Measurements from ENCODE around the gene ADAP2. TPM values are rescaled to one million over a fixed set of nuclear protein-coding genes. Genes with fewer than 3 reads are reported as not detected.

The ADAP2 gene
- total RNA-seq, 1 donor from 2014 or later: 0.89 TPM

GRCh38 chr17:30920683-30921543 lies 832 bp upstream of the ADAP2 start:
- H3K79me2 ChIP-seq (ENCODE audit: insufficient read depth, low read length): no peaks in the 10 kb centered on the region
- peaks cover 29% of the 10 kb centered on the region for H3K27me3 ChIP-seq (ENCODE audit: insufficient read depth, low read length)
- no peaks in the 10 kb centered on the region for H3K36me3 ChIP-seq (ENCODE audit: insufficient read depth, low read length)
- no peak for DNase-seq (ENCODE audit: low read depth)
- H4K20me1 ChIP-seq (ENCODE audit: insufficient read depth, low read length): no peaks in the 10 kb centered on the region
- peak overlapping the region; percentile 49 for H2AFZ ChIP-seq (ENCODE audit: low read depth, low read length)
- no peak overlapping the region for H3K9ac ChIP-seq (ENCODE audit: low read length)
- H3K4me3 ChIP-seq (ENCODE audit: insufficient read depth, low read depth, low read length): no peak overlapping the region
- H3K27ac ChIP-seq (ENCODE audit: low read depth, low read length): no peak overlapping the region
- H3K27me3 Mint-ChIP-seq (ENCODE audit: low read depth, unreplicated experiment): peaks cover 41% of the 10 kb centered on the region
- peaks cover 2% of the 10 kb centered on the region for H3K4me1 Mint-ChIP-seq (ENCODE audit: low read depth, unreplicated experiment)
- H3K4me1 ChIP-seq (ENCODE audit: insufficient read depth, low read length): peaks cover 14% of the 10 kb centered on the region
- H3K36me3 Mint-ChIP-seq (ENCODE audit: low read depth, unreplicated experiment): peaks cover 3% of the 10 kb centered on the region
- H3K9me3 Mint-ChIP-seq (ENCODE audit: unreplicated experiment): no peaks in the 10 kb centered on the region
- no peak for TF ChIP-seq CTCF (IDR thresholded peaks at IDR 0.05; ENCODE audit: insufficient read depth, low read depth, low read length)
- TF ChIP-seq EZH2 (IDR thresholded peaks at IDR 0.05; ENCODE audit: insufficient read depth, low read length): no peak
- no peak overlapping the region for H3K27ac Mint-ChIP-seq (ENCODE audit: unreplicated experiment)
- no peak for FAIRE-seq
- peak overlapping the region; percentile 75 for H3K4me2 ChIP-seq (ENCODE audit: low read length)
- H3K9me3 ChIP-seq (ENCODE audit: insufficient read depth, low read depth, low read length): no peaks in the 10 kb centered on the region
- H3K4me3 Mint-ChIP-seq (ENCODE audit: unreplicated experiment): peak overlapping the region; percentile 67

- peaks cover 27% of the 10 kb centered on the region for H3K27me3 ChIP-seq (ENCODE audit: insufficient read depth, low read length)
- TF ChIP-seq EZH2 (IDR thresholded peaks at IDR 0.05; ENCODE audit: insufficient read depth, low read length): peak; percentile 87
- no peak for TF ChIP-seq CTCF (IDR thresholded peaks at IDR 0.05; ENCODE audit: insufficient read depth, low read depth, low read length)
- Mint-ChIP-seq H3K9me3 (ENCODE audit: unreplicated experiment) (no peaks in the 10 kb centered on the region), H3K27ac (ENCODE audit: unreplicated experiment) (no peak overlapping the region), H3K4me1 (ENCODE audit: low read depth, unreplicated experiment) (peaks cover 2% of the 10 kb centered on the region), H3K27me3 (ENCODE audit: low read depth, unreplicated experiment) (peaks cover 50% of the 10 kb centered on the region), H3K36me3 (ENCODE audit: low read depth, unreplicated experiment) (peaks cover 3% of the 10 kb centered on the region), H3K4me3 (ENCODE audit: unreplicated experiment) (peak overlapping the region; percentile 77)
- peaks cover 14% of the 10 kb centered on the region for H3K4me1 ChIP-seq (ENCODE audit: insufficient read depth, low read length)
- no peak for FAIRE-seq
- H3K4me2 ChIP-seq (ENCODE audit: low read length): peak overlapping the region; percentile 75
- no peaks in the 10 kb centered on the region for H4K20me1 ChIP-seq (ENCODE audit: insufficient read depth, low read length)
- H2AFZ ChIP-seq (ENCODE audit: low read depth, low read length): peak overlapping the region; percentile 62
- no peak overlapping the region for H3K9ac ChIP-seq (ENCODE audit: low read length)
- H3K4me3 ChIP-seq (ENCODE audit: insufficient read depth, low read depth, low read length): no peak overlapping the region
- H3K79me2 ChIP-seq (ENCODE audit: insufficient read depth, low read length): no peaks in the 10 kb centered on the region
- H3K36me3 ChIP-seq (ENCODE audit: insufficient read depth, low read length): no peaks in the 10 kb centered on the region
- H3K9me3 ChIP-seq (ENCODE audit: insufficient read depth, low read depth, low read length): no peaks in the 10 kb centered on the region
- DNase-seq (ENCODE audit: low read depth): no peak
- no peak overlapping the region for H3K27ac ChIP-seq (ENCODE audit: low read depth, low read length)
Observed at GRCh38 chr17:30922235-30923030, 688 bp downstream of the ADAP2 start.

Measured in astrocyte (in vitro differentiated cells and primary cell).